ENCODE measurements around the gene TUBB1.

TUBB1 gene

GRCh38 chr20:59064214-59064722, 45.0 kb downstream of the TUBB1 start:
- H2AFZ ChIP-seq (ENCODE audit: low read depth) = no peak overlapping the region
- H3K79me2 ChIP-seq (ENCODE audit: insufficient read depth, low read depth) = no peaks in the 10 kb centered on the region
- no peak overlapping the region for H3K4me3 ChIP-seq (IDR thresholded peaks at IDR 0.05; ENCODE audit: insufficient read depth, low read depth, low read length)
- H3K4me1 ChIP-seq (ENCODE audit: low read depth, poor library complexity, severe bottlenecking) = no peaks in the 10 kb centered on the region
- H3K27me3 ChIP-seq (ENCODE audit: insufficient read depth, low read depth) = no peaks in the 10 kb centered on the region
- TF ChIP-seq CTCF (conservative IDR thresholded peaks at IDR 0.05; ENCODE audit: low read depth, low read length) = no peak
- no peaks in the 10 kb centered on the region for H3K36me3 ChIP-seq (ENCODE audit: insufficient read depth)
- no peak overlapping the region for H3K27ac ChIP-seq
- H3K9ac ChIP-seq = no peak overlapping the region
- no peaks in the 10 kb centered on the region for H4K20me1 ChIP-seq (ENCODE audit: insufficient read depth)
- no peak overlapping the region for H3K4me2 ChIP-seq

GRCh38 chr20:59068534-59068933, 49.3 kb downstream of the TUBB1 start:
- Histone ChIP-seq H3K4me1 (ENCODE audit: low read depth, poor library complexity, severe bottlenecking) (no peaks in the 10 kb centered on the region), H2AFZ (ENCODE audit: low read depth) (no peak overlapping the region), H4K20me1 (ENCODE audit: insufficient read depth) (no peaks in the 10 kb centered on the region), H3K9ac (no peak overlapping the region), H3K4me3 (IDR thresholded peaks at IDR 0.05; ENCODE audit: insufficient read depth, low read depth, low read length) (no peak overlapping the region), H3K36me3 (ENCODE audit: insufficient read depth) (no peaks in the 10 kb centered on the region), H3K27me3 (ENCODE audit: insufficient read depth, low read depth) (no peaks in the 10 kb centered on the region), H3K4me2 (no peak overlapping the region), H3K27ac (no peak overlapping the region), H3K79me2 (ENCODE audit: insufficient read depth, low read depth) (no peaks in the 10 kb centered on the region)
- no peak for TF ChIP-seq CTCF (conservative IDR thresholded peaks at IDR 0.05; ENCODE audit: low read depth, low read length)

- H2AFZ ChIP-seq (ENCODE audit: low read depth) = no peak overlapping the region
- H4K20me1 ChIP-seq (ENCODE audit: insufficient read depth) = no peaks in the 10 kb centered on the region
- no peaks in the 10 kb centered on the region for H3K27me3 ChIP-seq (ENCODE audit: insufficient read depth, low read depth)
- H3K27ac ChIP-seq = no peak overlapping the region
- H3K9ac ChIP-seq = no peak overlapping the region
- H3K36me3 ChIP-seq (ENCODE audit: insufficient read depth) = no peaks in the 10 kb centered on the region
- H3K4me1 ChIP-seq (ENCODE audit: low read depth, poor library complexity, severe bottlenecking) = no peaks in the 10 kb centered on the region
- no peak overlapping the region for H3K4me2 ChIP-seq
- no peak for TF ChIP-seq CTCF (conservative IDR thresholded peaks at IDR 0.05; ENCODE audit: low read depth, low read length)
- no peak overlapping the region for H3K4me3 ChIP-seq (IDR thresholded peaks at IDR 0.05; ENCODE audit: insufficient read depth, low read depth, low read length)
- no peaks in the 10 kb centered on the region for H3K79me2 ChIP-seq (ENCODE audit: insufficient read depth, low read depth)
These were observed 49.8 kb downstream of the TUBB1 start for GRCh38 chr20:59069026-59069425.

- H2AFZ ChIP-seq (ENCODE audit: low read depth) = no peak overlapping the region
- no peaks in the 10 kb centered on the region for H3K27me3 ChIP-seq (ENCODE audit: insufficient read depth, low read depth)
- H3K9ac ChIP-seq = no peak overlapping the region
- no peak overlapping the region for H3K4me2 ChIP-seq
- no peak for TF ChIP-seq CTCF (conservative IDR thresholded peaks at IDR 0.05; ENCODE audit: low read depth, low read length)
- H3K27ac ChIP-seq = no peak overlapping the region
- H4K20me1 ChIP-seq (ENCODE audit: insufficient read depth) = no peaks in the 10 kb centered on the region
- H3K79me2 ChIP-seq (ENCODE audit: insufficient read depth, low read depth) = no peaks in the 10 kb centered on the region
- H3K36me3 ChIP-seq (ENCODE audit: insufficient read depth) = no peaks in the 10 kb centered on the region
- H3K4me3 ChIP-seq (IDR thresholded peaks at IDR 0.05; ENCODE audit: insufficient read depth, low read depth, low read length) = no peak overlapping the region
- H3K4me1 ChIP-seq (ENCODE audit: low read depth, poor library complexity, severe bottlenecking) = no peaks in the 10 kb centered on the region
These were observed 52.0 kb downstream of the TUBB1 start for GRCh38 chr20:59071216-59071615.
